ENCODE results near the gene TRIM8.

TRIM8 gene

GRCh38 chr10:102648269-102648888, 4.1 kb downstream of the TRIM8 start:
- no peak for DNase-seq (ENCODE audit: extremely low spot score, insufficient read length, low read depth)
- no peak for FAIRE-seq

- no peak for DNase-seq (ENCODE audit: extremely low spot score, insufficient read length, low read depth)
- FAIRE-seq, result peak; percentile 64
Observed at GRCh38 chr10:102648889-102649796, 4.9 kb downstream of the TRIM8 start.

- DNase-seq (ENCODE audit: extremely low spot score, insufficient read length, low read depth), result no peak
- FAIRE-seq, result no peak
Observed at GRCh38 chr10:102649797-102650654, 5.7 kb downstream of the TRIM8 start.

GRCh38 chr10:102650655-102651454, 6.6 kb downstream of the TRIM8 start:
- DNase-seq (ENCODE audit: extremely low spot score, insufficient read length, low read depth) (no peak), FAIRE-seq (peak; percentile 75)

- no peak for DNase-seq (ENCODE audit: extremely low spot score, insufficient read length, low read depth)
- FAIRE-seq, result no peak
Observed at GRCh38 chr10:102651455-102652169, 7.3 kb downstream of the TRIM8 start.

GRCh38 chr10:102652170-102652916, 8.1 kb downstream of the TRIM8 start:
- FAIRE-seq, result peak; percentile 96
- DNase-seq (ENCODE audit: extremely low spot score, insufficient read length, low read depth), result no peak

- FAIRE-seq (peak; percentile 60), DNase-seq (ENCODE audit: extremely low spot score, insufficient read length, low read depth) (no peak)
Observed at GRCh38 chr10:102653060-102653459, 8.8 kb downstream of the TRIM8 start.

- no peak for DNase-seq (ENCODE audit: extremely low spot score, insufficient read length, low read depth)
- no peak for FAIRE-seq
Observed at GRCh38 chr10:102654566-102654965, 10.3 kb downstream of the TRIM8 start.

GRCh38 chr10:102654969-102655368, 10.7 kb downstream of the TRIM8 start:
- FAIRE-seq, result no peak
- no peak for DNase-seq (ENCODE audit: extremely low spot score, insufficient read length, low read depth)

GRCh38 chr10:102656026-102656425, 11.7 kb downstream of the TRIM8 start:
- DNase-seq (ENCODE audit: extremely low spot score, insufficient read length, low read depth) (no peak), FAIRE-seq (no peak)

- FAIRE-seq, result no peak
- DNase-seq (ENCODE audit: extremely low spot score, insufficient read length, low read depth), result no peak
Observed at GRCh38 chr10:102656791-102657371, 12.6 kb downstream of the TRIM8 start.

GRCh38 chr10:102657451-102657850, 13.2 kb downstream of the TRIM8 start:
- FAIRE-seq, result no peak
- no peak for DNase-seq (ENCODE audit: extremely low spot score, insufficient read length, low read depth)

GRCh38 chr10:102657984-102658724, 13.9 kb downstream of the TRIM8 start:
- no peak for DNase-seq (ENCODE audit: extremely low spot score, insufficient read length, low read depth)
- no peak for FAIRE-seq

- DNase-seq (ENCODE audit: extremely low spot score, insufficient read length, low read depth) (no peak), FAIRE-seq (no peak)
Observed at GRCh38 chr10:102658802-102659201, 14.5 kb downstream of the TRIM8 start.

- peak; percentile 76 for DNase-seq (ENCODE audit: extremely low spot score, insufficient read length, low read depth)
Observed at GRCh38 chr10:102660888-102661657, 16.8 kb downstream of the TRIM8 start.

GRCh38 chr10:102661658-102662028, 17.4 kb downstream of the TRIM8 start:
- no peak for FAIRE-seq

More at GRCh38 chr10:102660888-102661657, 16.8 kb downstream of the TRIM8 start:
- FAIRE-seq, result peak; percentile 94

More at GRCh38 chr10:102661658-102662028, 17.4 kb downstream of the TRIM8 start:
- no peak for DNase-seq (ENCODE audit: extremely low spot score, insufficient read length, low read depth)

All from GM18507 (cell line).